Prostate gland (tissue), 2 donors: ENCODE data around the gene CGB5. TPM values are rescaled to one million over a fixed set of nuclear protein-coding genes. Genes with fewer than 3 reads are reported as not detected.
"Not testable (repeated sequence)": the region's sequence is repeated elsewhere in the genome, so short reads cannot be mapped to it uniquely, and the experiment has no call there.

Experiments used
- DNase-seq: peaks from one replicate; pipeline ENCODE4 v3.0.0-alpha.2; 2019; ENCODE audit warnings: low spot score
- H3K27ac ChIP-seq, 2 donors: fragments of 200-600 bp; sonication (generic); 2 replicates each; pipeline ENCODE4 v1.5.1; 2017 to 2019
- H3K27me3 ChIP-seq: fragments of 200-600 bp; sonication (generic); replicated peaks from 2 replicates; pipeline ENCODE4 v1.5.1; 2019; ENCODE audit not compliant: insufficient read depth
- H3K36me3 ChIP-seq, 2 donors: fragments of 200-600 bp; sonication (generic); 1 replicate in 1 of 2; 2 replicates in 1 of 2; pipeline versions ENCODE4 v1.5.1 to v1.8.1; 2017 to 2019
- H3K4me1 ChIP-seq: fragments of 200-600 bp; sonication (generic); replicated peaks from 2 replicates; pipeline ENCODE4 v1.5.1; 2019
- H3K4me3 ChIP-seq, 2 donors: fragments of 200-600 bp; sonication (generic); 2 replicates each; pipeline ENCODE4 v1.5.1; 2017 to 2019
- H3K9me3 ChIP-seq: fragments of 200-600 bp; sonication (generic); 2 replicates; pipeline ENCODE4 v1.5.1; 2017
- POLR2A ChIP-seq: fragments of 450-650 bp; IDR thresholded peaks from one replicate; pipeline ENCODE4 v1.6.1; 2016; ENCODE audit warnings: antibody characterized with exemption, mild to moderate bottlenecking
- POLR2AphosphoS5 ChIP-seq: sonication (generic); formaldehyde crosslinking; IDR thresholded peaks from one replicate; pipeline ENCODE4 v1.6.1; 2017; ENCODE audit warnings: antibody characterized with exemption
- WGBS: methylation state at CpG from one replicate; pipeline ENCODE4 v1.1.5; 2018; 5-methylcytosine and 5-hydroxymethylcytosine counted together
- intact Hi-C: fragments of 100-400 bp; cut with DNase I; formaldehyde crosslinking; loops from one replicate; pipeline ENCODE4 v1.14.2; 2022
- total RNA-seq, 2 donors: library from RNA; depleted of rRNA; stranded (reverse); fragments of >200 nt; gene quantifications; one replicate each; pipeline ENCODE4 v1.1.0, GENCODE V29; 2016
- TF ChIP-seq, protein P1 (sequence below), 4 experiments: fragments of 200-600 bp in 2 of 4; fragments of 450-650 bp in 2 of 4; sonication (generic) in 2 of 4; IDR thresholded peaks; 1 replicate in 3 of 4; 2 replicates in 1 of 4; pipeline ENCODE4 v1.5.1; 2016 to 2019; ENCODE audit warnings: antibody characterized with exemption in 4 of 4, mild to moderate bottlenecking in 2 of 4, moderate library complexity in 2 of 4

Gene CGB5
- total RNA-seq, 2 donors from 2014 or later, result not detected

- Histone ChIP-seq H3K36me3 (no peaks in the 10 kb centered on the region), H3K4me3 (no peak overlapping the region), H3K4me1 (no peaks in the 10 kb centered on the region), H3K27ac (no peak overlapping the region), H3K9me3 (no peaks in the 10 kb centered on the region), H3K27me3 (no peaks in the 10 kb centered on the region)
- TF ChIP-seq, protein P1, sequence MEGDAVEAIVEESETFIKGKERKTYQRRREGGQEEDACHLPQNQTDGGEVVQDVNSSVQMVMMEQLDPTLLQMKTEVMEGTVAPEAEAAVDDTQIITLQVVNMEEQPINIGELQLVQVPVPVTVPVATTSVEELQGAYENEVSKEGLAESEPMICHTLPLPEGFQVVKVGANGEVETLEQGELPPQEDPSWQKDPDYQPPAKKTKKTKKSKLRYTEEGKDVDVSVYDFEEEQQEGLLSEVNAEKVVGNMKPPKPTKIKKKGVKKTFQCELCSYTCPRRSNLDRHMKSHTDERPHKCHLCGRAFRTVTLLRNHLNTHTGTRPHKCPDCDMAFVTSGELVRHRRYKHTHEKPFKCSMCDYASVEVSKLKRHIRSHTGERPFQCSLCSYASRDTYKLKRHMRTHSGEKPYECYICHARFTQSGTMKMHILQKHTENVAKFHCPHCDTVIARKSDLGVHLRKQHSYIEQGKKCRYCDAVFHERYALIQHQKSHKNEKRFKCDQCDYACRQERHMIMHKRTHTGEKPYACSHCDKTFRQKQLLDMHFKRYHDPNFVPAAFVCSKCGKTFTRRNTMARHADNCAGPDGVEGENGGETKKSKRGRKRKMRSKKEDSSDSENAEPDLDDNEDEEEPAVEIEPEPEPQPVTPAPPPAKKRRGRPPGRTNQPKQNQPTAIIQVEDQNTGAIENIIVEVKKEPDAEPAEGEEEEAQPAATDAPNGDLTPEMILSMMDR (IDR thresholded peaks at IDR 0.05), result no peak
- TF ChIP-seq POLR2AphosphoS5 (no peak), POLR2A (no peak)
- intact Hi-C loops, result no loop called here
- DNase-seq, result no peak
- 93% methylated on average over 32 of the region's 32 CpGs for WGBS
Observed at GRCh38 chr19:49014123-49014869, 29.4 kb upstream of the CGB5 start.

DNA sequence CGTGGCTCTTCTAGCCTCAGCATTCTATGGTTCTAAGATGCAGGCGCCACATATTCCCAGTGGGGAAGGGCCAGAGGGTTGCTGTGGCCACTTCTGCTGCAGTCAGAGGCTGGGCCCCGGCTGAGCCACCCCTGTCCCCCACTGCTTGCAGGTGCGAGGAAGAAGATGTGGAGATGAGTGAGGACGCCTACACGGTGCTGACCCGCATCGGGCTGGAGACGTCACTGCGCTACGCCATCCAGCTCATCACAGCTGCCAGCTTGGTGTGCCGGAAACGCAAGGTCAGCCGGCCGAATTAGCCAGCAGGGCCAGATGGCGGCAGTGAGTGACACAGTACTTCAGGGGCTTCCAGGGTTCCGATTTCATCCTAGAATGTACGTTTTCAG, 28.8 kb upstream of the CGB5 start:
- no peak for DNase-seq
- Histone ChIP-seq H3K27ac (no peak overlapping the region), H3K4me1 (no peaks in the 10 kb centered on the region), H3K4me3 (no peak overlapping the region), H3K36me3 (no peaks in the 10 kb centered on the region), H3K27me3 (no peaks in the 10 kb centered on the region), H3K9me3 (no peaks in the 10 kb centered on the region)
- no peak for TF ChIP-seq POLR2A
- TF ChIP-seq POLR2AphosphoS5, result no peak
- TF ChIP-seq, protein P1 (IDR thresholded peaks at IDR 0.05), result no peak
- intact Hi-C loops, result no loop called here
- 93% methylated on average over 18 of the region's 18 CpGs for WGBS

GRCh38 chr19:49016067-49016839, 27.4 kb upstream of the CGB5 start:
- Histone ChIP-seq H3K27me3 (no peaks in the 10 kb centered on the region), H3K36me3 (no peaks in the 10 kb centered on the region), H3K9me3 (no peaks in the 10 kb centered on the region), H3K27ac (no peak overlapping the region), H3K4me1 (no peaks in the 10 kb centered on the region), H3K4me3 (no peak overlapping the region)
- WGBS, result 81% methylated on average over 22 of the region's 29 CpGs
- DNase-seq, result no peak
- intact Hi-C loops, result no loop called here
- TF ChIP-seq POLR2AphosphoS5 (no peak), POLR2A (no peak)
- TF ChIP-seq, protein P1 (IDR thresholded peaks at IDR 0.05), result no peak

DNA sequence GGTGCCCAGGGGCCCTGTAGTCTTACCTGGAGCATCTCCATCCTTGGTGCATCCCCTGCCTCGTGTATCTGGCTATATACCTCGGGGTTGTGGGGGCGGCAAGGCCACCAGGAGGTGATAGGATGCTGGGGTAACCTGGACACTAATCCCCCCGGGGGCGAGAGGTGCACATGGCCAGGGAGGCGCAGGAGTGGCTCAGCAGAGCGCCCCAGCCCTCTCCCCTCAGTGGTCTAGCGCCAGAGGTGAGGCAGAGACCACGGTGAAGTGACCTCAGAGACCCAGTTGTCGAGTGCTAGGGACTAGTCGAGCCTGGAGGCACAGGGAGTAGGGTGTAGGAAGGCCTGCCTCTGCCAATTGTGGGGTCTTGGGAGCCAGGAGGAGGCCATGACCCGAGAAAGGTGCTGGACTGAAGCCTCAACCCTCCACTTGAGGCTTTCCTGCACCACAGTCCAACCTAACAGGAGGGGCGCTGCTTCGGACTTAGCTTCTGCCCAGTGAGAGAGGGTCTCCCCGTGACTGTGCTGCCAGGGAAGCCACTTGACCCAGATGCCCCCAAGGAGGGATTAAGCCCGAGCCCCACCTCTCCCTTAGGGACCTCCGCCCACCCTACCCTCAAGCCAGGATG, 26.5 kb upstream of the CGB5 start, which contains the start of gene LHB:
Gene LHB (minus strand): TSS at position 51 of the 625 bp plus-strand sequence. CDS start 10 bp downstream, at position 41.
- intact Hi-C loops, result no loop called here
- no peak within 1 kb of the TSS for H3K27ac ChIP-seq
- 71% methylated on average over 15 of the region's 17 CpGs for WGBS
- no peaks in the 10 kb centered on the region for H3K9me3 ChIP-seq
- H3K4me1 ChIP-seq, result no peaks in the 10 kb centered on the region
- no peak for TF ChIP-seq POLR2AphosphoS5
- DNase-seq, result no peak
- no peaks in the 10 kb centered on the region for H3K27me3 ChIP-seq
- peak within 1 kb of the TSS; percentile 16 to 35 for H3K4me3 ChIP-seq
- no peaks in the 10 kb centered on the region for H3K36me3 ChIP-seq

DNA sequence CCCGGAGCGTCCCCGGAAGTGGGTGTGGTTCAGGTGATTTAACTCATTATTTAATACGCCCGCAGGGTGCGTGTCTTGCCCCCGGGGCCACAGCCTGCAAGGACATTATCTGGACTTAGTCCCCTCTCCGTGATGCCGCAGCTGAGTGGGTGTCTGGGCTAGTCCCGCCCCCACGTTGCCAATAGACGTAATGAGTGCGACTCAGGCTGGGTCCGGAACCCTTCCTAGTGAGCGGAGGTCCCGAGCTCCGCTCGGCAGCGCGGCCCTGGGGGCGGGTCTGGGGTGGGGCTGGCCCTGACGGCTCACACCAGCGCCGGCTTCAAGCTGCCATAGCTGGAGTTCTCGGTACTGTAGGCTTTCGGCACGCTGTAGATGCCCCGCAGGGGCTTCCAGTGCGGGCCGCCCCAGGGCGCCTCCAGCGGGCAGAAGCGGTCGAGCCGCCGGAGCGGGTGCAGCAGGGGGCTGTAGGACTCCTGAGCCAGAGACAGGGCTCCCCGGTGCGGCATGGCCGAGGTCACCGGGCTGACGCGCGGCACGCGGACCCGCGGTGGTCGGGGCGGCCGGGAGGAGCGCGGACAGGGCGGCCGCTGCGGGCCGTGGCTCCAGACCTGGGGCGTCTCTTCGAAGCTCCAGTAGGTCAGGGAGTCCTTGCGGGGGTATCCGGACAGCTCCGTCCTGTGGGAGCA, 25.8 kb upstream of the CGB5 start:
- Histone ChIP-seq H3K27me3 (no peaks in the 10 kb centered on the region), H3K4me1 (no peaks in the 10 kb centered on the region), H3K27ac (no peak overlapping the region), H3K4me3 (peak overlapping the region; percentile 16 to 35), H3K9me3 (no peaks in the 10 kb centered on the region), H3K36me3 (no peaks in the 10 kb centered on the region)
- under 1% methylated on average over 56 of the region's 62 CpGs for WGBS
- DNase-seq, result no peak
- TF ChIP-seq, protein P1 (IDR thresholded peaks at IDR 0.05), result peak in 2 of 4 experiments; percentile 26 to 45
- TF ChIP-seq POLR2A, result no peak
- intact Hi-C loops, result no loop called here

DNA sequence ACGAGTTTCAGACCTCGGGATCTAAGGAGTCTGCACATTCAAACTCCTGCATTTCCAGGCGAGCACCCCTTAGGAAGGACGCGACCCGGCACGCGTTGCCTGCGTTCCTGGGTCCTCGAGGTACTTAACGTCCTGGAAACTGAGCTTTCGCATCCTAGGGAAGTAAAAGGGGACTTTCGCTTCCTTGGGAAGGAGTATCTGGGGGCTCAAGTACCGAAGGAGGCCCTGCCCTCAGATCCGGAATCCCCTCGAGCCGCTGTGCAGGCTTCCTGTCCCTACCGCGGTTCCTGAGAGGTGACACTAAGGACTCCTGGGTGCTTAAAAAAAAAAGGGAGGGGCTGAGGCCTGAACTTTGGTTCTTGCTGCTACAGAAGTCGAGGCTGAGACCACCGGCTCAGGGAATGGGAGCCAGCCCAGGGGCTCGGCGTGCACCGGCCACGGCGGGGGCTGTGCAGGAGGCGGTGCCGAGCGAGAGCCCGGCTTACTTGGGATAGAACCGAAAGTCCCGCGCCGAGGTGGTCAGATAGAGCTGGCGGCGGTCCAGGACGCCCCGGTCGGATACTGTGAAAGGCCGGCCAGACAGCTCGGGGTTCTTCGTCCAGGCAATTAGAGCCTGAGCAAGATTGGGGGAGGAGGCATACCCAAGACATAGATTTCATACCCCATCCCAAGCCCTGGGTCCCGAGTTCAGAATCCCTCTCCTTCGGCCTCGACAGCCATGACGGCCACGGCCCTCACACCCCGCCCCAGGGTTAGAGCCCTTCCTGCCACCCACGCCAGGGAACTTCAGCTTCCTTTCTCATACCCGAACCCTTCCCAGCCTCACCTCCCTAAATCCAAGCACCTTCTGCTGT, 25.0 kb upstream of the CGB5 start:
- H3K27me3 ChIP-seq, intact Hi-C loops, H3K27ac ChIP-seq, H3K36me3 ChIP-seq, H3K9me3 ChIP-seq, DNase-seq, H3K4me1 ChIP-seq: not testable (repeated sequence)
- WGBS, result 5% methylated on average over 50 of the region's 50 CpGs
- H3K4me3 ChIP-seq, result peak overlapping the region; percentile 16 to 35
